Measurements from ENCODE around the gene TTLL5. TPM values are rescaled to one million over a fixed set of nuclear protein-coding genes. Genes with fewer than 3 reads are reported as not detected.

Gene TTLL5, protein sequence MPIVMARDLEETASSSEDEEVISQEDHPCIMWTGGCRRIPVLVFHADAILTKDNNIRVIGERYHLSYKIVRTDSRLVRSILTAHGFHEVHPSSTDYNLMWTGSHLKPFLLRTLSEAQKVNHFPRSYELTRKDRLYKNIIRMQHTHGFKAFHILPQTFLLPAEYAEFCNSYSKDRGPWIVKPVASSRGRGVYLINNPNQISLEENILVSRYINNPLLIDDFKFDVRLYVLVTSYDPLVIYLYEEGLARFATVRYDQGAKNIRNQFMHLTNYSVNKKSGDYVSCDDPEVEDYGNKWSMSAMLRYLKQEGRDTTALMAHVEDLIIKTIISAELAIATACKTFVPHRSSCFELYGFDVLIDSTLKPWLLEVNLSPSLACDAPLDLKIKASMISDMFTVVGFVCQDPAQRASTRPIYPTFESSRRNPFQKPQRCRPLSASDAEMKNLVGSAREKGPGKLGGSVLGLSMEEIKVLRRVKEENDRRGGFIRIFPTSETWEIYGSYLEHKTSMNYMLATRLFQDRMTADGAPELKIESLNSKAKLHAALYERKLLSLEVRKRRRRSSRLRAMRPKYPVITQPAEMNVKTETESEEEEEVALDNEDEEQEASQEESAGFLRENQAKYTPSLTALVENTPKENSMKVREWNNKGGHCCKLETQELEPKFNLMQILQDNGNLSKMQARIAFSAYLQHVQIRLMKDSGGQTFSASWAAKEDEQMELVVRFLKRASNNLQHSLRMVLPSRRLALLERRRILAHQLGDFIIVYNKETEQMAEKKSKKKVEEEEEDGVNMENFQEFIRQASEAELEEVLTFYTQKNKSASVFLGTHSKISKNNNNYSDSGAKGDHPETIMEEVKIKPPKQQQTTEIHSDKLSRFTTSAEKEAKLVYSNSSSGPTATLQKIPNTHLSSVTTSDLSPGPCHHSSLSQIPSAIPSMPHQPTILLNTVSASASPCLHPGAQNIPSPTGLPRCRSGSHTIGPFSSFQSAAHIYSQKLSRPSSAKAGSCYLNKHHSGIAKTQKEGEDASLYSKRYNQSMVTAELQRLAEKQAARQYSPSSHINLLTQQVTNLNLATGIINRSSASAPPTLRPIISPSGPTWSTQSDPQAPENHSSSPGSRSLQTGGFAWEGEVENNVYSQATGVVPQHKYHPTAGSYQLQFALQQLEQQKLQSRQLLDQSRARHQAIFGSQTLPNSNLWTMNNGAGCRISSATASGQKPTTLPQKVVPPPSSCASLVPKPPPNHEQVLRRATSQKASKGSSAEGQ (N-terminal part only)
- total RNA-seq = 100 to 1,000 TPM in 1 of 4 donors, 10 to 100 TPM in 3; 32.4 to 183 (median 40.6) TPM

DNA sequence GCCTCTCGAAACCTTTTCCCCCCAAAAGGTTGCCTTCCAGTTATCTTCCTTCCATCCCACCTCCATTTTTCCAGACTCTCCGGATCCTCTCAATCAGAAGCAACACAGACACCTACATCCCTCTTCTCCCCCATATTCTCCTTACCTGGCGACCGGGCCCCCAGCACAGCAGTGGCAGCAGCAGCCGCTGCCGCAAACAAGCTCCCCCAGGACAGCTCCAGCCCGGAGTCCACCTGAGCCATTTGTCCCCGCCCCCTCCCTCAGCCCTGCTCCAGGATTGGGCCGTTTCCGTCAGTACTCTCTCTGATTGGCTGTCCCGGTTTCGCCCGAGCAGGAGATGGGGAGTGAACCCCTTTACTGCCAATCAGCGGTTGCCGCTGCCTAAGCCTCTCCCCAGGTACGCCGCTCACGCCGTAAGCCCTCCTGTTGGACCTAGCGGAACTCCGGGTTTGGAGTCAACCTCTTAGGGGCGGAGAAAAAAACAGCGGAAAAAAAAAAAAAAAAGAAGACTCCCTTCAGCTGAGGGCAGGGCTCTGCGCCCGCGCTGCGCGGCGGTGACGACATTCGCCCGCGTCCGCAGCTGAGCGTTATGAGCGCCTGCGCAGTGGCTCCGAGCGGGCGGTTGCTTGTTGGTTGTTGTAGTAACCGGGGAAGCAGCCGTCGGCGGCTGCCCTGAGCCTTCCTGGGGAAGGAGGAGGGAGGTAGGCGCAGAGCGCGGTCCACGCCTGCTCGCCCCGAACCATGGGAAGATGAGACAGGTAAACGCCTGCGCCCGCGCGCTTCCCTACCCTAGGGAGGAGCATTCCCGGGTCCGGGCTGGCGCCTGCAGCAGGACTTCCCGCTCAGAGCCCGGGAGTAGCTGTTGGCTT lies at the start of gene TTLL5, which contains the start of gene ERG28:
TSS of gene TTLL5 (plus strand) at position 617 of the 869 bp plus-strand sequence. CDS start 1,904 bp downstream, outside the sequence.
TSS of gene ERG28 (minus strand) at position 247 of the 869 bp plus-strand sequence. CDS start 3,374 bp downstream, outside the sequence.
- peak within 1 kb of the TSS; percentile 82 to 98 for H3K4me3 ChIP-seq
- H3K9me3 ChIP-seq = no peaks in the 10 kb centered on the region
- H3K4me1 ChIP-seq = no peaks in the 10 kb centered on the region
- H3K27ac ChIP-seq = peak within 1 kb of the TSS; percentile 86 to 90
- DNase-seq = peak; percentile 97
- TF ChIP-seq POLR2A (IDR thresholded peaks at IDR 0.05) = peak; percentile 45 to 63
- TF ChIP-seq, protein P1, sequence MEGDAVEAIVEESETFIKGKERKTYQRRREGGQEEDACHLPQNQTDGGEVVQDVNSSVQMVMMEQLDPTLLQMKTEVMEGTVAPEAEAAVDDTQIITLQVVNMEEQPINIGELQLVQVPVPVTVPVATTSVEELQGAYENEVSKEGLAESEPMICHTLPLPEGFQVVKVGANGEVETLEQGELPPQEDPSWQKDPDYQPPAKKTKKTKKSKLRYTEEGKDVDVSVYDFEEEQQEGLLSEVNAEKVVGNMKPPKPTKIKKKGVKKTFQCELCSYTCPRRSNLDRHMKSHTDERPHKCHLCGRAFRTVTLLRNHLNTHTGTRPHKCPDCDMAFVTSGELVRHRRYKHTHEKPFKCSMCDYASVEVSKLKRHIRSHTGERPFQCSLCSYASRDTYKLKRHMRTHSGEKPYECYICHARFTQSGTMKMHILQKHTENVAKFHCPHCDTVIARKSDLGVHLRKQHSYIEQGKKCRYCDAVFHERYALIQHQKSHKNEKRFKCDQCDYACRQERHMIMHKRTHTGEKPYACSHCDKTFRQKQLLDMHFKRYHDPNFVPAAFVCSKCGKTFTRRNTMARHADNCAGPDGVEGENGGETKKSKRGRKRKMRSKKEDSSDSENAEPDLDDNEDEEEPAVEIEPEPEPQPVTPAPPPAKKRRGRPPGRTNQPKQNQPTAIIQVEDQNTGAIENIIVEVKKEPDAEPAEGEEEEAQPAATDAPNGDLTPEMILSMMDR (IDR thresholded peaks at IDR 0.05) = peak in 2 of 4 experiments; percentile 4 to 17
- no peaks in the 10 kb centered on the region for H3K27me3 ChIP-seq
- intact Hi-C loops (cut with DNase I; ENCODE audit: low total_unique reads) = no loop called here
- H3K36me3 ChIP-seq = no peaks in the 10 kb centered on the region

DNA sequence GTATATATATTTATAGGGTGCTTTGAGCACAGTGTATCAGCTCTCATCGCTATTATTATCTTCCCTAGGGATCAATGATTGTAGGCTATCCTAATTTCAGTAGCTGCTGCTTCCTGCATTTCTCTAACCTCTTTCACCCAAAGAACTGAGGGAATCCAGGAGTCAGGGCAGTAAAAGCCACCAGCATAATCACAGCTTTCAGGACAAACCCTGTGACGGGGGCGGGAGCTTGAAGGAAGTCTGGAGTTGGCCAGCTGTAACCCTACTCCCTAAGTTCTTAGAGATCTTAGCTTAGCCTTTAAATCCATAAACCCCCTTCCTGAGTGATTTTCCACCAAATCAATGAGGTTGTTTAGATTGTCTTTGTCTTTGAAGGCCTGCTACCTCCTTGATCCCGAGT lies 48.9 kb upstream of the TTLL5 start:
- Histone ChIP-seq H3K36me3 (no peaks in the 10 kb centered on the region), H3K9me3 (no peaks in the 10 kb centered on the region), H3K4me3 (no peak overlapping the region), H3K27me3 (no peaks in the 10 kb centered on the region), H3K27ac (no peak overlapping the region), H3K4me1 (no peaks in the 10 kb centered on the region)
- intact Hi-C loops (cut with DNase I; ENCODE audit: low total_unique reads) = no loop called here
- DNase-seq = no peak
- TF ChIP-seq, protein P1 (IDR thresholded peaks at IDR 0.05) = no peak
- TF ChIP-seq POLR2A (IDR thresholded peaks at IDR 0.05) = no peak

DNA sequence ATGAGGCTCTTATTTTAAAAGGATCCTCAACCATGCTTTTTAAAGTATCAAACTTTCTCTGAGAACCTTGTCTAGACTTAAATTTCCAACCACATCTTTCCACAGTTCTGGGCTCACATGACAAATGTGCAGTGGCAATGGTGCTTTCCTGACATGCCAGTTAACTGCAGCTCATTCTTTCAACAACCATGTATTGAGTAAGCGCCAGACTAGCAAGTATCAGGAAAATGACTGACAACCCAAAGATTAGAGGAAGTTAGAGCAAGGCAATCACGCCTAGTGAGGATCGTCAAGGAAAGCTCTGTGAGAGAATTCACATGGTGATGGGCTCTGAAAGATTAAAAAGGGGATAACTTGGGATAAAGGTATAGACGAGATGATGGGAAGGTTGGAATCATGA lies 46.9 kb upstream of the TTLL5 start:
- intact Hi-C loops (cut with DNase I; ENCODE audit: low total_unique reads) = no loop called here
- Histone ChIP-seq H3K27me3 (no peaks in the 10 kb centered on the region), H3K4me3 (no peak overlapping the region), H3K9me3 (no peaks in the 10 kb centered on the region), H3K36me3 (no peaks in the 10 kb centered on the region), H3K4me1 (no peaks in the 10 kb centered on the region), H3K27ac (no peak overlapping the region)
- TF ChIP-seq POLR2A (IDR thresholded peaks at IDR 0.05) = no peak
- TF ChIP-seq, protein P1 (IDR thresholded peaks at IDR 0.05) = no peak
- no peak for DNase-seq

DNA sequence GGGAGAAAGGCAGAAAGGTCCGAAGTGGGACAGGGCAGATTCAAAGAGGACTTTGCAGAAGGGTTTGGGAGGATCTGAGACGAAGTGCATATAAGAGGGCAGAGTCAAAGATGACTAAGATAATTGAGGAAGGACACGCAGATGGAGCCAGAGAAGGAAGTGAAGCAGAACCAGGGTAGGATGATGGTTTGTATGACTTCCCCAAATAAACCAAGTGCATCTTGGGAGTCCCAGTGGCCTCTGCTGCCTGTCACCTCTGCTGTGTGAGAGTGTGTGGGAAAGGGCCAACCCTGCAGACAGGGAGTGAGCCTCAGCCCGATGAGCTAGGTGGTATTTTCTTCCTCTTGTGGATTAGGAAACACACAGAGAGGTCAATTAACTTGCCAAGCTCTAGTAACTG lies 45.8 kb upstream of the TTLL5 start:
- H3K27ac ChIP-seq = no peak overlapping the region
- H3K9me3 ChIP-seq = no peaks in the 10 kb centered on the region
- no peak for DNase-seq
- intact Hi-C loops (cut with DNase I; ENCODE audit: low total_unique reads) = no loop called here
- no peak overlapping the region for H3K4me3 ChIP-seq
- no peaks in the 10 kb centered on the region for H3K27me3 ChIP-seq
- no peak for TF ChIP-seq POLR2A (IDR thresholded peaks at IDR 0.05)
- TF ChIP-seq, protein P1 (IDR thresholded peaks at IDR 0.05) = no peak
- no peaks in the 10 kb centered on the region for H3K4me1 ChIP-seq
- H3K36me3 ChIP-seq = no peaks in the 10 kb centered on the region
